GM12865 (cell line): ENCODE measurements around the gene SLC43A1.
A peak's percentile ranks its signal among the peaks of the same experiment; 100 is the strongest.

Source experiments
- DNase-seq: peaks from one replicate; pipeline ENCODE4 v3.0.0; 2010; ENCODE audit warnings: low read depth
- H3K4me3 ChIP-seq: 2 replicates; pipeline ENCODE4 v1.5.1; 2011; ENCODE audit warnings: mild to moderate bottlenecking, low read depth, low read length, control low read depth
- CTCF ChIP-seq: IDR thresholded peaks from 2 replicates; pipeline ENCODE4 v1.5.1; 2011; ENCODE audit warnings: low read length, control low read depth, low read depth, inconsistent platforms; ENCODE audit not compliant: insufficient read depth; ENCODE audit errors: missing control alignments

SLC43A1 gene

GRCh38 chr11:57513452-57513795 is 2.1 kb downstream of the SLC43A1 start:
- TF ChIP-seq CTCF = no peak
- H3K4me3 ChIP-seq = peak overlapping the region; percentile 69; the same call in 1 of the 2 replicates
- no peak for DNase-seq

GRCh38 chr11:57512646-57513451 is 2.7 kb downstream of the SLC43A1 start:
- no peak for DNase-seq
- no peak overlapping the region for H3K4me3 ChIP-seq
- no peak for TF ChIP-seq CTCF

GRCh38 chr11:57511741-57512430 is 3.6 kb downstream of the SLC43A1 start:
- H3K4me3 ChIP-seq = no peak overlapping the region
- no peak for TF ChIP-seq CTCF
- DNase-seq = no peak

- TF ChIP-seq CTCF = no peak
- DNase-seq = no peak
- no peak overlapping the region for H3K4me3 ChIP-seq
Observed at GRCh38 chr11:57508341-57509170, 6.9 kb downstream of the SLC43A1 start.

GRCh38 chr11:57506522-57506921 is 9.0 kb downstream of the SLC43A1 start:
- H3K4me3 ChIP-seq = no peak overlapping the region
- no peak for DNase-seq
- no peak for TF ChIP-seq CTCF

- no peak for DNase-seq
- no peak for TF ChIP-seq CTCF
- H3K4me3 ChIP-seq = no peak overlapping the region
Observed at GRCh38 chr11:57504511-57504910, 11.0 kb downstream of the SLC43A1 start.
